ENCODE results near the gene CD3E.

- TF ChIP-seq, protein P1, sequence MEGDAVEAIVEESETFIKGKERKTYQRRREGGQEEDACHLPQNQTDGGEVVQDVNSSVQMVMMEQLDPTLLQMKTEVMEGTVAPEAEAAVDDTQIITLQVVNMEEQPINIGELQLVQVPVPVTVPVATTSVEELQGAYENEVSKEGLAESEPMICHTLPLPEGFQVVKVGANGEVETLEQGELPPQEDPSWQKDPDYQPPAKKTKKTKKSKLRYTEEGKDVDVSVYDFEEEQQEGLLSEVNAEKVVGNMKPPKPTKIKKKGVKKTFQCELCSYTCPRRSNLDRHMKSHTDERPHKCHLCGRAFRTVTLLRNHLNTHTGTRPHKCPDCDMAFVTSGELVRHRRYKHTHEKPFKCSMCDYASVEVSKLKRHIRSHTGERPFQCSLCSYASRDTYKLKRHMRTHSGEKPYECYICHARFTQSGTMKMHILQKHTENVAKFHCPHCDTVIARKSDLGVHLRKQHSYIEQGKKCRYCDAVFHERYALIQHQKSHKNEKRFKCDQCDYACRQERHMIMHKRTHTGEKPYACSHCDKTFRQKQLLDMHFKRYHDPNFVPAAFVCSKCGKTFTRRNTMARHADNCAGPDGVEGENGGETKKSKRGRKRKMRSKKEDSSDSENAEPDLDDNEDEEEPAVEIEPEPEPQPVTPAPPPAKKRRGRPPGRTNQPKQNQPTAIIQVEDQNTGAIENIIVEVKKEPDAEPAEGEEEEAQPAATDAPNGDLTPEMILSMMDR (IDR thresholded peaks at IDR 0.05), result no peak
- TF ChIP-seq EP300 (IDR thresholded peaks at IDR 0.05) (no peak), POLR2A (IDR thresholded peaks at IDR 0.05) (no peak)
Measured at GRCh38 chr11:118283756-118284350, 20.7 kb upstream of the CD3E start.

Data from tibial nerve (tissue), 4 donors.